Gastrocnemius medialis (tissue), 4 donors: Measurements from ENCODE around the gene MAN2A1.

Experiments
- CTCF ChIP-seq, 5 experiments: fragments of 450-650 bp in 3 of 5; fragments of 200-600 bp in 2 of 5; sonication (generic) in 2 of 5; IDR thresholded peaks in 4 of 5; conservative IDR thresholded peaks in 1 of 5; 1 replicate in 4 of 5; 2 replicates in 1 of 5; pipeline ENCODE4 v1.5.1; 2016 to 2019; ENCODE audit warnings: antibody characterized with exemption in 5 of 5, mild to moderate bottlenecking in 3 of 5, moderate library complexity in 3 of 5
- POLR2A ChIP-seq, 2 donors: fragments of 450-650 bp; IDR thresholded peaks; one replicate each; pipeline ENCODE4 v1.6.1; 2017; ENCODE audit warnings: antibody characterized with exemption in 2 of 2, mild to moderate bottlenecking in 2 of 2, moderate library complexity in 2 of 2

- TF ChIP-seq POLR2A (IDR thresholded peaks at IDR 0.05) (no peak), CTCF (IDR thresholded peaks at IDR 0.05 in 4 of 5, conservative IDR thresholded peaks at IDR 0.05 in 1 of 5) (no peak)
These were observed 54.5 kb downstream of the MAN2A1 start for GRCh38 chr5:109744261-109744660.
